K562 (cell line): ENCODE results near the gene SFMBT2. TPM values are rescaled to one million over a fixed set of nuclear protein-coding genes. Genes with fewer than 3 reads are reported as not detected.

Experiments
- ATAC-seq: fragments of 200-7000 bp; cut with Tn5 transposase; 3 replicates; pipeline ENCODE4 v1.9.1; 2020; ENCODE audit warnings: moderate library complexity
- BruUV-seq: library from RNA; stranded (reverse); fragments of 400-500 nt; replicated peaks from 2 replicates; lab custom pipeline; 2021; lab: Mats Ljungman, UMichigan
- CTCF ChIA-PET: fragments of 300-600 bp; formaldehyde crosslinking; extraction: SDS; loops from one replicate; lab custom pipeline; 2021; ENCODE audit warnings: low intra/inter-chr PET ratio; lab: Yijun Ruan, JAX
- POLR2A ChIA-PET: fragments of 300-600, 350-650 bp; sonication (Branson Sonifier 250); formaldehyde crosslinking; extraction: SDS; loops from one replicate; lab custom pipeline; 2021; ENCODE audit warnings: antibody characterized with exemption, inconsistent platforms; lab: Yijun Ruan, JAX
- DNase-seq, 4 experiments: peaks; one replicate each; pipeline versions ENCODE4 v3.0.0 to v3.0.0-alpha.2; 2011 to 2018; ENCODE audit warnings: low spot score in 3 of 4, mixed read lengths in 3 of 4; ENCODE audit errors: extremely low read depth in 1 of 4
- FAIRE-seq: peaks from 2 replicates; lab custom pipeline; 2011; peaks lifted over from hg19 to GRCh38; lab: Jason Lieb, UNC
- H2AFZ ChIP-seq: 2 replicates; pipeline ENCODE4 v1.6.0; 2011; ENCODE audit warnings: low read depth, low read length, control low read depth, inconsistent platforms
- H3K27ac ChIP-seq: fragments of 200-600 bp; 3 replicates; pipeline ENCODE4 v1.8.0; 2011; ENCODE audit warnings: low read depth, mild to moderate bottlenecking, control low read depth, inconsistent platforms, low read length, moderate library complexity, mixed read lengths; ENCODE audit errors: extremely low read depth
- H3K27me3 ChIP-seq, 2 experiments: fragments of 300-600 bp in 1 of 2; 2 replicates in 1 of 2; 3 replicates in 1 of 2; pipeline versions ENCODE4 v1.6.0 to v1.8.0; 2011; ENCODE audit warnings: inconsistent platforms in 2 of 2, low read length in 2 of 2, mild to moderate bottlenecking in 1 of 2, mixed read lengths in 1 of 2, moderate library complexity in 1 of 2; ENCODE audit not compliant: control insufficient read depth in 2 of 2, insufficient read depth in 2 of 2
- H3K36me3 ChIP-seq: fragments of 300-600 bp; 3 replicates; pipeline ENCODE4 v1.8.0; 2011; ENCODE audit warnings: mild to moderate bottlenecking, low read length, inconsistent platforms; ENCODE audit not compliant: control insufficient read depth, insufficient read depth
- H3K4me1 ChIP-seq, 2 experiments: fragments of 200-600 bp in 1 of 2; replicated peaks in 1 of 2; 2 replicates in 1 of 2; 3 replicates in 1 of 2; pipeline versions ENCODE4 v1.5.1 to v1.8.0; 2011; ENCODE audit warnings: inconsistent platforms in 2 of 2, low read length in 2 of 2, mild to moderate bottlenecking in 1 of 2, mixed read lengths in 1 of 2, moderate library complexity in 1 of 2; ENCODE audit not compliant: control insufficient read depth in 2 of 2, insufficient read depth in 2 of 2
- H3K4me2 ChIP-seq: 2 replicates; pipeline ENCODE4 v1.6.1; 2011; ENCODE audit warnings: low read length, control low read depth, inconsistent platforms, mixed read lengths; ENCODE audit not compliant: insufficient read depth
- H3K4me3 ChIP-seq: fragments of 200-600 bp; sonication (generic), shearing (Covaris generic); 2 replicates; pipeline ENCODE4 v1.5.1; 2016; ENCODE audit warnings: control low read depth, inconsistent platforms
- H3K79me2 ChIP-seq: fragments of 200-600 bp; 3 replicates; pipeline ENCODE4 v1.8.0; 2011; ENCODE audit warnings: low read length, inconsistent platforms; ENCODE audit not compliant: control insufficient read depth, insufficient read depth
- H3K9ac ChIP-seq, 2 experiments: 2 replicates each; pipeline versions ENCODE4 v1.6.0 to v1.6.1; 2011; ENCODE audit warnings: low read depth in 2 of 2, low read length in 2 of 2, control low read depth in 1 of 2, inconsistent platforms in 1 of 2, mild to moderate bottlenecking in 1 of 2, mixed read lengths in 1 of 2; ENCODE audit not compliant: insufficient read depth in 1 of 2
- H3K9me1 ChIP-seq: one replicate; pipeline ENCODE4 v1.6.0; 2011; ENCODE audit warnings: inconsistent platforms, mild to moderate bottlenecking, low read length, moderate library complexity; ENCODE audit not compliant: control insufficient read depth, insufficient read depth
- H3K9me3 ChIP-seq: replicated peaks from 2 replicates; pipeline ENCODE4 v1.5.1; 2011; ENCODE audit warnings: low read depth, low read length, inconsistent platforms; ENCODE audit not compliant: control insufficient read depth, insufficient read depth
- H4K20me1 ChIP-seq: replicated peaks from 2 replicates; pipeline ENCODE4 v1.6.1; 2011; ENCODE audit warnings: low read length, inconsistent platforms, mixed read lengths; ENCODE audit not compliant: control insufficient read depth, insufficient read depth
- ILF3 ChIP-seq: fragments of 450-650 bp; IDR thresholded peaks from 2 replicates; pipeline ENCODE4 v1.6.1; 2018; ENCODE audit warnings: antibody characterized with exemption, mild to moderate bottlenecking, moderate library complexity, borderline replicate concordance
- MEIS2 ChIP-seq: fragments of 450-650 bp; IDR thresholded peaks from 2 replicates; pipeline ENCODE4 v1.6.1; 2014; ENCODE audit warnings: mild to moderate bottlenecking; ENCODE audit not compliant: partially characterized antibody
- NUFIP1 ChIP-seq: fragments of 450-650 bp; IDR thresholded peaks from 2 replicates; pipeline ENCODE4 v1.6.1; 2018; ENCODE audit not compliant: partially characterized antibody
- SETDB1 ChIP-seq: IDR thresholded peaks from one replicate; pipeline ENCODE4 v1.6.1; 2012; ENCODE audit warnings: low read length, control low read depth, inconsistent platforms
- ZNF175 ChIP-seq: fragments of 200-800 bp; sonication (Bioruptor generic); IDR thresholded peaks from 2 replicates; pipeline ENCODE4 v1.6.1; 2016; ENCODE audit warnings: low read depth, mild to moderate bottlenecking, missing genetic modification characterization, missing compliant biosample characterization
- WGBS: fragments of 100-300 bp; shearing (Covaris generic); methylation state at CpG from one replicate; pipeline ENCODE4 v1.1.6; 2016; ENCODE audit warnings: low coverage, mixed read lengths; ENCODE audit not compliant: insufficient coverage; ENCODE audit errors: missing lambda C conversion rate; 5-methylcytosine and 5-hydroxymethylcytosine counted together
- in situ Hi-C: fragments of 300-500 bp; cut with MboI; formaldehyde crosslinking; loops from 4 replicates; pipeline ENCODE4 v1.15.0; 2018; ENCODE audit warnings: inconsistent platforms, mixed read lengths
- intact Hi-C: fragments of 100-400 bp; cut with micrococcal nuclease; formaldehyde crosslinking; loops from 2 replicates; pipeline ENCODE4 v1.14.2; 2022
- polyA plus RNA-seq, 8 experiments: library from polyadenylated mRNA; depleted of rRNA in 4 of 8; stranded (reverse) in 5 of 8; unstranded in 3 of 8; fragments of >200 nt; fragmentation: Nextera tagmentation in 2 of 8; fragmentation: Illumina TruSeq in 1 of 8; extraction: Ambion mirVana in 2 of 8; extraction: Trizol in 1 of 8; gene quantifications; 2 replicates each; pipeline versions ENCODE4 v1.2.1 to v1.2.3, GENCODE V29; 2011 to 2014; ENCODE audit warnings: inconsistent platforms in 1 of 8, missing spikeins in 1 of 8
- total RNA-seq, 7 experiments: library from RNA; depleted of rRNA in 6 of 7; stranded (reverse); fragments of >200 nt in 6 of 7; fragmentation: Illumina TruSeq in 2 of 7; extraction: Trizol in 2 of 7; gene quantifications; 2 replicates each; pipeline versions ENCODE4 v1.2.1 to v1.2.3, GENCODE V29; 2011 to 2021; ENCODE audit warnings: low replicate concordance in 1 of 7
- TF ChIP-seq, protein P1 (sequence below): sonication (generic); formaldehyde crosslinking; IDR thresholded peaks from 2 replicates; pipeline ENCODE4 v1.8.0; 2022; ENCODE audit warnings: mild to moderate bottlenecking, missing genetic modification reagents
- TF ChIP-seq, protein P2 (sequence below), 2 experiments: IDR thresholded peaks in 1 of 2; conservative IDR thresholded peaks in 1 of 2; 2 replicates each; pipeline ENCODE4 v1.6.1; 2016; ENCODE audit warnings: low read depth in 2 of 2, mild to moderate bottlenecking in 1 of 2, missing compliant biosample characterization in 1 of 2, missing genetic modification characterization in 1 of 2, moderate library complexity in 1 of 2

The SFMBT2 gene
- total and polyA plus RNA-seq, 9 of the 15 experiments (the other 6 are each of a cell fraction or from before 2014, with no cell fraction given): 1.2 to 13.6 (median 7.6) TPM

DNA sequence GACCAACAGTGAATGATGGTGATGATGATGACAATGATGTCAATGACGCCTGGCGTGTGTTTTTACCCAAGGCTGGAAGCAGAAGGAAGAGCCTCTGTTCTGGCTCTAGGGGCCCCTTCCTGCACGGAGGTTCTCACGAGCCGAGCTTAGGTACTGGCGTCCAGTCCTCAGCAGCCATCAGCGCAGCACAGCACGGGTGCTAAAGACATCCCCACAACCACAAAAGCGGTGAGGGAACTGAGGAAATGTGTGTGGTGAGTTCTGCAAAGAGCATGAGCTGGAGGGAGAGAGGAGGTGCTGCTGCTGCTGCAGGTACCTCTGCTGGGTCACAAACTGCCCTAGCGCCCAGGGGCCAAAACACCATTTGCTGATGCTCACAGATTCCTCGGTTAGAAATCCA is 81.6 kb downstream of the SFMBT2 start:
- CTCF ChIA-PET: no interaction called here
- intact Hi-C loops (no loop called here), in situ Hi-C loops (no loop called here)
- 63% methylated on average over 11 of the region's 11 CpGs for WGBS
- peaks cover 70% of the 10 kb centered on the region for H3K79me2 ChIP-seq
- no peak for FAIRE-seq
- H3K9ac ChIP-seq: no peak overlapping the region
- no TSS peak for BruUV-seq
- DNase-seq: no peak
- H4K20me1 ChIP-seq: no peaks in the 10 kb centered on the region
- no peak overlapping the region for H3K4me3 ChIP-seq
- POLR2A ChIA-PET: no interaction called here
- no peaks in the 10 kb centered on the region; the same call in 2 of the 3 replicates for H3K36me3 ChIP-seq
- no peak for ATAC-seq
- no peak overlapping the region for H3K4me2 ChIP-seq
- H2AFZ ChIP-seq: no peak overlapping the region
- TF ChIP-seq SETDB1 (no peak), ILF3 (no peak), MEIS2 (no peak), ZNF175 (no peak)
- no peaks in the 10 kb centered on the region; the same call in 1 of the 2 replicates for H3K9me3 ChIP-seq
- no peak overlapping the region for H3K27ac ChIP-seq
- no peaks in the 10 kb centered on the region for H3K9me1 ChIP-seq
- H3K4me1 ChIP-seq: peaks cover 4 to 6% of the 10 kb centered on the region in 2 experiments
- H3K27me3 ChIP-seq: no peaks in the 10 kb centered on the region

DNA sequence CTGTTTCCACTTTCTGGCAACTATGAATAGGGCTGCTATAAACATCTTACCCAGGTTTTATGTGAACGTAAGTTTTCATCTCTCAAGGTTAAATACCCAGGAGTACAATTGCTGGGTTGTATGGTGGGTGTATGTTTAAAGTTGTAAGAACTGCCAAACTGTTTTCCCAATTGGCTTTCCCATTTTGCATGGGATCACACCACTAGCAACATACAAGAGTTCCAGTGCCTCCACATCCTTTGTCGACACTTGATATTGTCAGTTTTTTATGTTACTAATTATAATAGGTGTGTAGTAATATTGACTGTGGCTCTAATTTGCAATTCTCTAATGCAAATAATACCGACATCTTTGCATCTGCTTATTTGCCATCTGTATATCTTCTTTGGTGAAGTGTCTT is 82.9 kb downstream of the SFMBT2 start:
- intact Hi-C loops: no loop called here
- no peak overlapping the region for H3K4me2 ChIP-seq
- 84% methylated on average over 3 of the region's 3 CpGs for WGBS
- TF ChIP-seq NUFIP1: no peak
- TF ChIP-seq, protein P1, sequence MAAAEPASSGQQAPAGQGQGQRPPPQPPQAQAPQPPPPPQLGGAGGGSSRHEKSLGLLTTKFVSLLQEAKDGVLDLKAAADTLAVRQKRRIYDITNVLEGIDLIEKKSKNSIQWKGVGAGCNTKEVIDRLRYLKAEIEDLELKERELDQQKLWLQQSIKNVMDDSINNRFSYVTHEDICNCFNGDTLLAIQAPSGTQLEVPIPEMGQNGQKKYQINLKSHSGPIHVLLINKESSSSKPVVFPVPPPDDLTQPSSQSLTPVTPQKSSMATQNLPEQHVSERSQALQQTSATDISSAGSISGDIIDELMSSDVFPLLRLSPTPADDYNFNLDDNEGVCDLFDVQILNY (CRISPR knock-in tag): no peak
- TF ChIP-seq, protein P2, sequence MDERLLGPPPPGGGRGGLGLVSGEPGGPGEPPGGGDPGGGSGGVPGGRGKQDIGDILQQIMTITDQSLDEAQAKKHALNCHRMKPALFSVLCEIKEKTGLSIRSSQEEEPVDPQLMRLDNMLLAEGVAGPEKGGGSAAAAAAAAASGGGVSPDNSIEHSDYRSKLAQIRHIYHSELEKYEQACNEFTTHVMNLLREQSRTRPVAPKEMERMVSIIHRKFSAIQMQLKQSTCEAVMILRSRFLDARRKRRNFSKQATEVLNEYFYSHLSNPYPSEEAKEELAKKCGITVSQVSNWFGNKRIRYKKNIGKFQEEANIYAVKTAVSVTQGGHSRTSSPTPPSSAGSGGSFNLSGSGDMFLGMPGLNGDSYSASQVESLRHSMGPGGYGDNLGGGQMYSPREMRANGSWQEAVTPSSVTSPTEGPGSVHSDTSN (CRISPR knock-in tag; IDR thresholded peaks at IDR 0.05; ENCODE audit: low read depth): no peak
- TF ChIP-seq, protein P2 (tag; conservative IDR thresholded peaks at IDR 0.05; ENCODE audit: low read depth): no peak

More for the DNA sequence above, 82.9 kb downstream of the SFMBT2 start:
- H3K4me1 ChIP-seq: peaks cover 0 to 6% of the 10 kb centered on the region in 2 experiments; a peak in 3 of 5 replicates
- DNase-seq: no peak
- H4K20me1 ChIP-seq: no peaks in the 10 kb centered on the region
- H2AFZ ChIP-seq: no peak overlapping the region
- ChIA-PET CTCF (no interaction called here), POLR2A (no interaction called here)
- H3K27me3 ChIP-seq: no peaks in the 10 kb centered on the region
- no peak for FAIRE-seq
- ATAC-seq: no peak
- H3K4me3 ChIP-seq: no peak overlapping the region
- H3K9ac ChIP-seq: no peak overlapping the region
- H3K36me3 ChIP-seq: no peaks in the 10 kb centered on the region; the same call in 2 of the 3 replicates
- H3K9me3 ChIP-seq: no peaks in the 10 kb centered on the region; the same call in 1 of the 2 replicates
- no peaks in the 10 kb centered on the region for H3K9me1 ChIP-seq
- H3K79me2 ChIP-seq: peaks cover 68% of the 10 kb centered on the region
- in situ Hi-C loops: no loop called here
- BruUV-seq: no TSS peak
- no peak overlapping the region for H3K27ac ChIP-seq
